Lung microvascular endothelial cell (primary cell): ENCODE measurements around the gene ACIN1. TPM values are rescaled to one million over a fixed set of nuclear protein-coding genes. Genes with fewer than 3 reads are reported as not detected.
A peak's percentile ranks its signal among the peaks of the same experiment; 100 is the strongest.

Source experiments
- DNase-seq, 2 donors: peaks; one replicate each; pipeline versions ENCODE4 v3.0.0 to v3.0.0-alpha.2; 2010; ENCODE audit warnings: low read depth in 2 of 2
- total RNA-seq: library from RNA; depleted of rRNA; stranded (reverse); fragments of >200 nt; gene quantifications from 2 replicates; pipeline ENCODE4 v1.2.1, GENCODE V29; 2014

Gene ACIN1
- total RNA-seq, 1 donor from 2014 or later, result 48.6 TPM

DNA sequence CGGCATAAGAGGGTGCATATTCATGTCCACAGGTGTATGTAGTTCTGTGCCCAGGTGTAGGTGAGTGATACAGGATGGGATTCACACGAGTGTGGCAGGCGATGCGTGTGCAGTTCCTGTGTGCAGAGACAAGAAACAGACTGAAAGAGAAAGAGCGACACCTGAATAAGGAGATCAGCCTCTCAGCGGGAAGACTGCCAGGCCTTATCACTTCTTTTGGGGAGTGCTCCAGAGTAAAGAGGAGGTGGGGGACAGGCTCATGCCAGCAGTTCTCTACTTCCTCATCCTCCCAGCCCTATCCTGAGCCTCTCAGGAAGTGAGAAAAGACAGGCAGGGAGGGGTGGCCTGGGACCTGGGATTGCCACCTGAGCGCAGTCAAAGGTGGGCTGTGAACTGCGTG is 50.1 kb downstream of the ACIN1 start:
- DNase-seq, result no peak

GRCh38 chr14:23043754-23044153 is 51.2 kb downstream of the ACIN1 start:
- DNase-seq, result no peak

DNA sequence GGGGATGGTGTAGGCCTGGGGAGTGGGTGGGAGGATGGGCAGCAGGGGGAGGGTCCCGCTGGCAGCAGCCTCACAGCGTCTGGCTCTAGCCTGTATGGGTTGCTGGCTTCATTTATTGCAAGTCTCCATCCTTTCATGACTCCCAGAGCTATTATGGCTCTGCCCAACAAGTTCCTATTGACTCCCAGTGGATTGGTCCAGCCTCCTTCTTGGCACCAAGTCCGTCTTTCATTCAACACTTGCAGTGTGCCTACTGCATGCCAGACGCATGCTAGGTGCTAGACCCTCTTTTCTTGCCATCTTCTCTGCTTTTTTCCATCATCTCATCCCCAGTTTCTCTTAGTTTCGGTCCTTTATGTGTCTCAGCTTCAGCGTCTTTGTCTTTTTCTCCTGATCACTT is 51.8 kb downstream of the ACIN1 start:
- DNase-seq, result no peak

DNA sequence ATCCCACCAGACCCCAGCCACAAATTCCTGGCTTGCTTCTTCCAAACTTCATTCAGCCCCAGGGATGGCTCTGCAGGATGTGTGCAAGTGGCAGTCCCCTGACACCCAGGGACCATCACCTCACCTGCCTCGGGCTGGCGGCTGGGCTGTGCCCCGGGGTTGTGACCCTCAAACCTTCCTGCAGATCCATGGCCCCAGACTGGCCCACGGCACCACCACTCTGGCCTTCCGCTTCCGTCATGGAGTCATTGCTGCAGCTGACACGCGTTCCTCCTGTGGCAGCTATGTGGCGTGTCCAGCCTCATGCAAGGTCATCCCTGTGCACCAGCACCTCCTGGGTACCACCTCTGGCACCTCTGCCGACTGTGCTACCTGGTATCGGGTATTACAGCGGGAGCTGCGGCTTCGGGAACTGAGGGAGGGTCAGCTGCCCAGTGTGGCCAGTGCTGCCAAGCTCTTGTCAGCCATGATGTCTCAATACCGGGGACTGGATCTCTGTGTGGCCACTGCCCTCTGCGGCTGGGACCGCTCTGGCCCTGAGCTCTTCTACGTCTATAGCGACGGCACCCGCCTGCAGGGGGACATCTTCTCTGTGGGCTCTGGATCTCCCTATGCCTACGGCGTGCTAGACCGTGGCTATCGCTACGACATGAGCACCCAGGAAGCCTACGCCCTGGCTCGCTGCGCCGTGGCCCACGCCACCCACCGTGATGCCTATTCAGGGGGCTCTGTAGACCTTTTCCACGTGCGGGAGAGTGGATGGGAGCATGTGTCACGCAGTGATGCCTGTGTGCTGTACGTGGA is 52.6 kb downstream of the ACIN1 start, which contains the start of gene PSMB11:
TSS of gene PSMB11 (plus strand) at position 51 of the 804 bp plus-strand sequence. CDS start at position 65, 14 bp downstream.
- DNase-seq, result no peak

- no peak for DNase-seq
Observed at GRCh38 chr14:23041729-23042128, 53.2 kb downstream of the ACIN1 start.

- DNase-seq, result no peak
Observed at GRCh38 chr14:23040100-23040499, 54.8 kb downstream of the ACIN1 start.

GRCh38 chr14:23035303-23036144 is 59.4 kb downstream of the ACIN1 start:
- no peak for DNase-seq

GRCh38 chr14:23034498-23035302 is 60.2 kb downstream of the ACIN1 start, which contains the start of gene PSMB5:
Gene PSMB5 (minus strand): TSS chr14:23034900. CDS start chr14:23034881, 19 bp downstream.
- peak; percentile 97 for DNase-seq

GRCh38 chr14:23033801-23034497 is 61.0 kb downstream of the ACIN1 start:
- no peak for DNase-seq

GRCh38 chr14:23033251-23033727 is 61.6 kb downstream of the ACIN1 start:
- no peak for DNase-seq

- DNase-seq, result no peak
Observed at GRCh38 chr14:23030936-23031335, 64.0 kb downstream of the ACIN1 start.

DNA sequence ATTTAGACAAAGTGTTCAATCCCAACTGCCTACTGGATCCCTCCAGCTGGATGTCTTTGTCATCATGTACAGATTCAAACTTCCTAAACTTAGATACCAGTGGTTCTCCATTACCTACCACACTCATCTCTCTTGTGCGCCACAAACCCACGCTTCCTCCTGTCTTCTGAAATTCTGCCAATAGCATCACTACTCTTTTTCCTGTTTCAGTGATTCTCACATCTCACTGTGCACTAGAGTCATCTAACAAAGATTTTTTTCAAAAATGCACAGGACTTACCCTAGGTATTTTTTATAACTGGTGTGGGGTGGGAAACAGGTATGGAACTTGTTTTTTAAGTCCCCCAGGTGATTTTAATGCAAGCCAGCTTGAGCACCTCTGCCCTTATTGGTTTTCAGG is 66.1 kb downstream of the ACIN1 start:
- DNase-seq, result peak; percentile 40

GRCh38 chr14:23025151-23025814 is 69.7 kb downstream of the ACIN1 start:
- DNase-seq, result no peak

GRCh38 chr14:23024612-23025075 is 70.3 kb downstream of the ACIN1 start:
- DNase-seq, result no peak

GRCh38 chr14:23023795-23024152 is 71.2 kb downstream of the ACIN1 start:
- DNase-seq, result no peak

DNA sequence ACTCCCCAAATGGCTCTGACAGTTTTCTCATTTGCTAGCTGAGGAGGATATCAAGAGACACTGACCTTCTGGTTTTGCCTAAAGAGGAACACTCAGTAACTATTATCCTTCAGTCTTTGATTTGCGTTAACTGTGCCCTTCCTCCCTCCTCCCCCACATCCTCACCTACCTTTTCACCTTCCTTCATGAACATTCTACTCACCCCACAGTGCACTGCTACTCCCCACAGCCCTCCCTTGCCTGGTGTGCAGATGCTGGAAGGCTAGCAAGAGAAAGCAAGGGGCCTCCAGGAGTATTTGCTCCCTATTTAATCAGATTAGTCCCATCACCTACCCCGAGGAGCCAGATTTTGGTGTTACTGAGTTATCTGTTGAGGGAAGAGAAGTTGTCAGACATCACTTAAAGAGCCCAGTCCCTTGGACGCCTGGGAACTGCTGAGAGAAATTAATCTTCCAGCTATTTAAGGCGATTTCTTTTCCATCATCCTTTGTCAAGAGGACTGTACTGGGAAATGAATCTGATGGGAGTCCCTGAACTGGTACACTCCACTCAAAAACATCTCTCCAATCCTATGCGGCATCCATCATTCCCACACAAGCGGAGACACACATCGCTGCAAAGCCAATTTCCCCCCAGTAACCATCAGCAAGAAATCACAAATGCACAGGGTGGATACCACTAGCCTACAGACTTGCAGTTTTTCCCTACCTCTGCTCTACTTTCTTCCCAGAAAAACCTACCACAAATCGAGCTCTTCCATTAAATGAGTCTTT is 71.7 kb downstream of the ACIN1 start:
- no peak for DNase-seq

DNA sequence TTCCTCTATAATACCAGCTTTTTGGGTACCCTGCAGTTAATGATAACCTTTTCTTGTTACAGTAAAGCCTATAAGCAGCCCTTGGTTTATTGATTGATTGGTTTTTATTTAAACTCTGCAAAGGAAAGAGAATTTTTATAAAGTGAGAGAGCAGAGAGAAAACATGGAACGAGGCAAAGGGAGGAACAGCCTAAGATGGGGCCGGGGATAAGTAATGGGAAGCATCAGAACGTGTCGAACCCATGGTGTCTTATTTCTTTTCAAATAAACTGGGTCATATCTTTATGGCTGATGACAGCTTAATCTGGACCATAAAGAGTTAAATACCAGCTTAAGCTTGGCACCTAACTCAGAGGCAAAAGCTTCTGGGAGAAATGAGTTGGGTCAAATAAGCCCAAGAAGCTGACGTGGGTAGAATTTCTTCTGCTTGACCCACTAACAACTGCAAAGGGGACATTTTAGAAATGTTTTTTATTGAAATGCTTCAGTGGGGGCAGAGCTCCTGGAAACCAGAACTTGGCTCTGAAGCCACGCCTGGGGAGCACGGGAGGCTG is 73.0 kb downstream of the ACIN1 start:
- DNase-seq, result no peak

DNA sequence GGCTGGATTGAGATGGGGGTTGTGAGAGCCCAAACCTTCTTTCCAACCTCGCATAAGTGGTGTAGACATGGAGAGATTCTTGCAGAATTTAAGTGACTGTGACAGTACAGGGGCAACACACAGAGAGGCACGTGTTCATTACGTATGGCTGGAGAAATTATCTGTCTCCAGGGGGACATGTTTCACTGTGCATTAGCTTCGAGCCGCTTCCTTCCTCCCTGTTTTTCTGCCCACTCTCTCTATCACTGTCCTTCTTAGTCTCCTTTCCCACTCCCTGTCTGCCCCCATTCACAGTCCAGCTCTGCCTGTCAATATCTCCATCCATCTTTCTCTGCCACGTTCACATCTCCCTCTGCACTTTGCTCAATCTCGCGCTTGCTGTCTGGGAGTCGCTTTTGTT is 73.5 kb downstream of the ACIN1 start:
- no peak for DNase-seq
